Measurements from ENCODE around the gene TUBB6. TPM values are rescaled to one million over a fixed set of nuclear protein-coding genes. Genes with fewer than 3 reads are reported as not detected.

The TUBB6 gene
- total and polyA plus RNA-seq, 2 of the 8 experiments (the other 6 are each of a cell fraction or from before 2014, with no cell fraction given) = 126 to 223 TPM

DNA sequence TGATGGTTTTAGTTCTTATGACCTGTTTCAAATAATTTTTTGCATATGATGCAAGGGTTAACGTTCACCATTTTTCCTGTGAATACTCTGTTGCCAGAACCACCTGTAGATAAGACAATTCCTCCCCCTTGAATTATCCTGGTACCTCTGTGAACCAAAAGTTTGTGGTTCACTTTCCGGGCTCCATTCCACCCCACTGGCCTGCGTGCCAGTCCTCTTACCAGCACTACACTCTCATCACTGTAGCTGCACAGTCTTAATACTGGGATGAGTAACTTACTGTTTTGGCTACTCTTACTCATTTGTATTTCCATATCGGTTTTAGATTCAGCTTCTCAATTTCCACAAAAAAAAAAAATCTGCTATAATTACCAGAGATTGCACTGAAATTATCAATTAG, 34.6 kb downstream of the TUBB6 start:
- no peak overlapping the region for H3K27ac ChIP-seq (ENCODE audit: low read depth, low read length)
- no peaks in the 10 kb centered on the region for H3K79me2 ChIP-seq (ENCODE audit: control insufficient read depth in 1 of 2, insufficient read depth in 2 of 2, low read length in 2 of 2)
- H3K4me3 ChIP-seq (ENCODE audit: extremely low read depth in 1 of 4, insufficient read depth in 2 of 4, low read depth in 3 of 4, low read length in 4 of 4) = no peak overlapping the region
- H3K79me1 ChIP-seq (ENCODE audit: low read depth, low read length) = no peaks in the 10 kb centered on the region
- no peaks in the 10 kb centered on the region for H3K9me3 ChIP-seq (ENCODE audit: insufficient read depth in 2 of 2, low read depth in 1 of 2, low read length in 1 of 2)
- no peak overlapping the region for H2BK12ac ChIP-seq (ENCODE audit: low read depth, low read length)
- no peaks in the 10 kb centered on the region for H4K20me1 ChIP-seq (replicated peaks in 1 of 2; ENCODE audit: control insufficient read depth in 1 of 2, insufficient read depth in 2 of 2, low read length in 2 of 2)
- no peak overlapping the region for H4K91ac ChIP-seq (replicated peaks; ENCODE audit: insufficient read length, low read length)
- no peak for TF ChIP-seq CTBP2 (IDR thresholded peaks at IDR 0.05; ENCODE audit: borderline replicate concordance, insufficient read depth, insufficient read length, low read length)
- TF ChIP-seq SUZ12 (IDR thresholded peaks at IDR 0.05; ENCODE audit: low read length) = no peak
- TF ChIP-seq MAX (IDR thresholded peaks at IDR 0.05) = no peak
- TF ChIP-seq CEBPB (IDR thresholded peaks at IDR 0.05; ENCODE audit: low read depth, low read length) = no peak
- no peak overlapping the region for H3K18ac ChIP-seq (ENCODE audit: extremely low read depth, low read length)
- CTCF ChIA-PET (ENCODE audit: partially characterized antibody) = interaction anchor here (1.3 to 2.5 kb wide), 2 partner anchors 15 kb away, joined by 4 to 9 read pairs; no protein-coding TSS in a partner anchor
- H3K9ac ChIP-seq (replicated peaks in 1 of 4; ENCODE audit: extremely low read depth in 1 of 4, low read depth in 3 of 4, low read length in 3 of 4) = no peak overlapping the region
- H2AK5ac ChIP-seq (ENCODE audit: low read depth, low read length) = no peak overlapping the region
- no peaks in the 10 kb centered on the region for H3K27me3 ChIP-seq (replicated peaks in 1 of 4; ENCODE audit: control insufficient read depth in 3 of 4, extremely low read depth in 1 of 4, insufficient read depth in 3 of 4, low read length in 3 of 4)
- H2BK5ac ChIP-seq (ENCODE audit: low read depth, low read length) = no peak overlapping the region
- 94% methylated on average over 4 of the region's 4 CpGs; no CpG with 5 or more reads in 1 of the 2 experiments for WGBS, 2 experiments (ENCODE audit: extremely low coverage in 1 of 2, insufficient coverage in 1 of 2, insufficient read length in 1 of 2, insufficient replicate concordance in 2 of 2, low coverage in 1 of 2, low lambda C conversion rate in 2 of 2, missing lambda C conversion rate in 1 of 2)
- H3K4me2 ChIP-seq (ENCODE audit: insufficient read depth in 1 of 2, low read depth in 2 of 2, low read length in 2 of 2) = no peak overlapping the region
- no peak overlapping the region for H3K56ac ChIP-seq (replicated peaks; ENCODE audit: insufficient read length, low read depth, low read length)
- no peak overlapping the region for H4K8ac ChIP-seq (ENCODE audit: extremely low read depth, insufficient read depth, low read length)
- no peak overlapping the region for H2AFZ ChIP-seq (ENCODE audit: low read length)
- POLR2A ChIA-PET (ENCODE audit: partially characterized antibody) = interaction anchor here (0.7 kb wide), 1 partner anchor 14 kb away, joined by 3 read pairs; no protein-coding TSS in a partner anchor
- H3K23ac ChIP-seq (ENCODE audit: insufficient read length) = no peak overlapping the region
- H4K5ac ChIP-seq (ENCODE audit: insufficient read length, low read depth, low read length) = no peak overlapping the region
- peaks cover 8 to 31% (median 22%) of the 10 kb centered on the region in 4 experiments; a peak in 7 of 8 replicates for H3K36me3 ChIP-seq (ENCODE audit: control insufficient read depth in 2 of 4, insufficient read depth in 4 of 4, low read length in 3 of 4)
- H3K23me2 ChIP-seq (ENCODE audit: low read depth, low read length) = no peaks in the 10 kb centered on the region
- H3K4me1 ChIP-seq (replicated peaks in 1 of 4; ENCODE audit: control insufficient read depth in 3 of 4, insufficient read depth in 4 of 4, low read length in 3 of 4) = peaks cover 0 to 7% (median 6%) of the 10 kb centered on the region in 4 experiments; a peak in 5 of 7 replicates
- no peak for DNase-seq (ENCODE audit: low read depth in 1 of 2, low spot score in 2 of 2)
- H2BK120ac ChIP-seq (replicated peaks; ENCODE audit: low read depth, low read length) = no peak overlapping the region
- H2BK15ac ChIP-seq (ENCODE audit: low read length) = no peak overlapping the region
- H3K14ac ChIP-seq (ENCODE audit: insufficient read length) = no peak overlapping the region
- H2BK20ac ChIP-seq (ENCODE audit: low read length) = no peak overlapping the region
- FAIRE-seq = no peak
- H3K4ac ChIP-seq (replicated peaks; ENCODE audit: insufficient read length, low read depth, low read length) = no peak overlapping the region

All from H1 (cell line).